Measurements from ENCODE around the gene CEBPG. TPM values are rescaled to one million over a fixed set of nuclear protein-coding genes. Genes with fewer than 3 reads are reported as not detected.

The CEBPG gene
- total and polyA plus RNA-seq, 12 donors, result 10.4 to 22.2 (median 14.3) TPM

- TF ChIP-seq, protein P1, sequence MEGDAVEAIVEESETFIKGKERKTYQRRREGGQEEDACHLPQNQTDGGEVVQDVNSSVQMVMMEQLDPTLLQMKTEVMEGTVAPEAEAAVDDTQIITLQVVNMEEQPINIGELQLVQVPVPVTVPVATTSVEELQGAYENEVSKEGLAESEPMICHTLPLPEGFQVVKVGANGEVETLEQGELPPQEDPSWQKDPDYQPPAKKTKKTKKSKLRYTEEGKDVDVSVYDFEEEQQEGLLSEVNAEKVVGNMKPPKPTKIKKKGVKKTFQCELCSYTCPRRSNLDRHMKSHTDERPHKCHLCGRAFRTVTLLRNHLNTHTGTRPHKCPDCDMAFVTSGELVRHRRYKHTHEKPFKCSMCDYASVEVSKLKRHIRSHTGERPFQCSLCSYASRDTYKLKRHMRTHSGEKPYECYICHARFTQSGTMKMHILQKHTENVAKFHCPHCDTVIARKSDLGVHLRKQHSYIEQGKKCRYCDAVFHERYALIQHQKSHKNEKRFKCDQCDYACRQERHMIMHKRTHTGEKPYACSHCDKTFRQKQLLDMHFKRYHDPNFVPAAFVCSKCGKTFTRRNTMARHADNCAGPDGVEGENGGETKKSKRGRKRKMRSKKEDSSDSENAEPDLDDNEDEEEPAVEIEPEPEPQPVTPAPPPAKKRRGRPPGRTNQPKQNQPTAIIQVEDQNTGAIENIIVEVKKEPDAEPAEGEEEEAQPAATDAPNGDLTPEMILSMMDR (IDR thresholded peaks at IDR 0.05), result no peak
- H3K4me1 ChIP-seq, result peaks cover 4 to 67% (median 45%) of the 10 kb centered on the region in 9 donors
- 65 to 80% methylated on average over 7 of the region's 7 CpGs for WGBS, 2 donors
These were observed 3.5 kb downstream of the CEBPG start for GRCh38 chr19:33376941-33377557.

DNA sequence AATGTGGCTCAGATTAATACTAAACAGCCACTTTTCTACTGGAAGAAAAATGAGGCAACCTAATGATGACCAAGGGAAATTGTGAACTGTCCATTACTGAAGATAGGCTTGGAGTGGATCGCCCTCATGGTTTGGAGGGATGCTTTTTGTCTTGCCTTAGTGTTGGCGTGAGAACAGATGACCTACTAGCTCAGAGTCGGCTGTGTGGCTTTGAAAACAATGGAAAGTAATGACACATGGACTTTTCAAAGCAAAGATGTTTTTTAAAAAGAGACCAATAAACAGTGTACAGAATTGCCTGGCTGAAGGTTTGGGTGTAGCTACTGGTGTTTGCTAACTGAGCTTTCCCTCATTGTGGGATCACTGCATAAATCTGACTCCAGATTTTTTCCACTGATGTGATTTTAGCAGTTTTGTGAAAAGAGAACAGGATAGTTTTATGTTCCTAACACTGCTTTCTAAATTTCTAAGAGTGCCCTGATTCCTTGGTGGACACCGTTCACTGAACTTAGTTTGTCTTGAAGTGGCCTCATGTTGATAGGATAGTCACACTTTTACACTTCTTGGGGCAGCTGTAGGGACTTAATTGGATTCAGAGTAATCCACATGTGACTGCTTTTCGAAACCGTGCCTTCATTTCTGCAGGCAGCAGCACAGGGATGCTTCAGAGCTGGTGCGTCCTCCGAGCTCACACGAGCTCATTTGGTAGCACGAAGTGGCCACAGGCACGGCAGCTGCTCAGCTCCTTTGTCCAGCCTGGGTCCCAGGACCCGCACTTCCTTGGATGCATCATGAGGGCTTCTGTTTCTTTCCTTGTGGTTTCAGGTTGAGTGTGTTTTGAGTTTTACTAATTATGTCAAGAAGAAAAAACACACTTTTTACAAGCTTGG, 4.3 kb downstream of the CEBPG start:
- peaks cover 4 to 75% (median 44%) of the 10 kb centered on the region in 9 donors for H3K4me1 ChIP-seq
- H3K27me3 ChIP-seq, result no peaks in the 10 kb centered on the region
- TF ChIP-seq, protein P1 (IDR thresholded peaks at IDR 0.05), result no peak
- peaks cover 0 to 38% (median 0%) of the 10 kb centered on the region in 9 donors for H3K36me3 ChIP-seq
- no peaks in the 10 kb centered on the region for H3K9me3 ChIP-seq
- DNase-seq (no peak), ATAC-seq (no peak)
- no peak overlapping the region for H3K4me3 ChIP-seq
- H3K27ac ChIP-seq, result peak overlapping the region in 7 of 10 donors; percentile 1 to 98 (median 43)
- 79 to 83% methylated on average over 12 of the region's 12 CpGs for WGBS, 2 donors
- intact Hi-C loops (cut with DNase I), result loop anchor here in 3 of 10 donors (5.0 to 10.0 kb wide), 2 partner anchors 73 to 76 kb away; partner anchors contain the start of gene CEBPA (in 3 of the 3)

More at GRCh38 chr19:33376941-33377557, 3.5 kb downstream of the CEBPG start:
- Histone ChIP-seq H3K36me3 (peaks cover 0 to 35% (median 0%) of the 10 kb centered on the region in 9 donors), H3K27me3 (no peaks in the 10 kb centered on the region), H3K9me3 (no peaks in the 10 kb centered on the region), H3K4me3 (no peak overlapping the region), H3K27ac (peak overlapping the region in 9 of 10 donors; percentile 1 to 98 (median 53))
- intact Hi-C loops (cut with DNase I), result loop anchor here in 3 of 10 donors (5.0 to 10.0 kb wide), 2 partner anchors 72 to 75 kb away; partner anchors contain the start of gene CEBPA (in 3 of the 3)
- DNase-seq (no peak), ATAC-seq (no peak)

DNA sequence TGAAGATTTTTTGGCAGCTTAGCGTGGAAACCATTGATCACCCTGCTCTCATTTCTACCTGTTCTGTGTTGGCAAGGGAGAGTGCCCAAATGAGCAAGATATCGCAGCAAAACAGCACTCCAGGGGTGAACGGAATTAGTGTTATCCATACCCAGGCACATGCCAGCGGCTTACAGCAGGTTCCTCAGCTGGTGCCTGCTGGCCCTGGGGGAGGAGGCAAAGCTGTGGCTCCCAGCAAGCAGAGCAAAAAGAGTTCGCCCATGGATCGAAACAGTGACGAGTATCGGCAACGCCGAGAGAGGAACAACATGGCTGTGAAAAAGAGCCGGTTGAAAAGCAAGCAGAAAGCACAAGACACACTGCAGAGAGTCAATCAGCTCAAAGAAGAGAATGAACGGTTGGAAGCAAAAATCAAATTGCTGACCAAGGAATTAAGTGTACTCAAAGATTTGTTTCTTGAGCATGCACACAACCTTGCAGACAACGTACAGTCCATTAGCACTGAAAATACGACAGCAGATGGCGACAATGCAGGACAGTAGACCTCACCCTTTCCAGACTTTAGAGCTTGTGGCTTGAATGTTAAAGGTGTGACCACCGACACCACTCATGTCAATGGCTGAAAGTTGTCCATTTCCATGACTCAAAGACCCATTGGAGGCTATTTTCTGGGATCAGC, 5.8 kb downstream of the CEBPG start:
- no peak for ATAC-seq

More for the DNA sequence above, 5.8 kb downstream of the CEBPG start:
- Histone ChIP-seq H3K4me3 (no peak overlapping the region), H3K27ac (no peak overlapping the region), H3K4me1 (peaks cover 4 to 80% (median 40%) of the 10 kb centered on the region in 9 donors), H3K27me3 (no peaks in the 10 kb centered on the region), H3K9me3 (no peaks in the 10 kb centered on the region), H3K36me3 (peaks cover 0 to 41% (median 0%) of the 10 kb centered on the region in 9 donors)
- WGBS, 2 donors, result 95% methylated on average over 16 of the region's 16 CpGs
- DNase-seq, result no peak
- TF ChIP-seq, protein P1 (IDR thresholded peaks at IDR 0.05), result no peak
- intact Hi-C loops (cut with DNase I), result loop anchor here in 3 of 10 donors (5.0 to 10.0 kb wide), 2 partner anchors 74 to 77 kb away; partner anchors contain the start of gene CEBPA (in 3 of the 3)
